HCT116 (cell line): ENCODE measurements around the gene ARHGDIA. TPM values are rescaled to one million over a fixed set of nuclear protein-coding genes. Genes with fewer than 3 reads are reported as not detected.

ENCODE experiments used
- ATAC-seq: fragments of 200-7000 bp; cut with Tn5 transposase; 2 replicates; pipeline ENCODE4 v1.9.1; 2020; ENCODE audit warnings: mild to moderate bottlenecking, moderate library complexity
- BruUV-seq: library from RNA; stranded (reverse); fragments of 400-500 nt; replicated peaks from 2 replicates; lab custom pipeline; 2021; lab: Mats Ljungman, UMichigan
- CTCF ChIA-PET: fragments of 300-600 bp; sonication (Branson Sonifier 250); formaldehyde crosslinking; loops from one replicate; lab custom pipeline; 2021; ENCODE audit warnings: antibody characterized with exemption; lab: Charles Lee
- POLR2A ChIA-PET: fragments of 300-600, 350-600 bp; sonication (Branson Sonifier 250); formaldehyde crosslinking; loops from one replicate; lab custom pipeline; 2021; ENCODE audit warnings: antibody characterized with exemption; lab: Charles Lee
- RAD21 ChIA-PET, 2 experiments: fragments of 300-600 bp; sonication (Branson Sonifier 250); formaldehyde crosslinking; loops; one replicate each; lab custom pipeline; 2023; ENCODE audit warnings: low total read pairs in 2 of 2; ENCODE audit not compliant: uncharacterized antibody in 2 of 2, unreplicated experiment in 2 of 2, low non-redundant PET in 1 of 2; lab: Charles Lee
- DNase-seq: peaks from one replicate; pipeline ENCODE4 v3.0.0-alpha.2; 2010; ENCODE audit warnings: low read depth, low spot score
- H2AFZ ChIP-seq: fragments of 200-600 bp; shearing (Covaris generic), sonication (generic); 2 replicates; pipeline ENCODE4 v1.6.1; 2017; ENCODE audit warnings: low read depth, mixed run types, mixed read lengths, antibody characterized with exemption, low read length; ENCODE audit not compliant: poor library complexity, severe bottlenecking
- H3K27ac ChIP-seq: 2 replicates; pipeline ENCODE4 v1.5.1; 2012; ENCODE audit warnings: low read depth, low read length
- H3K27me3 ChIP-seq: fragments of 200-600 bp; sonication (generic); 2 replicates; pipeline ENCODE4 v1.6.1; 2016; ENCODE audit warnings: mixed run types, low read length, mixed read lengths; ENCODE audit not compliant: insufficient read depth
- H3K36me3 ChIP-seq, 2 experiments: fragments of 200-500 bp in 1 of 2; fragments of 200-600 bp in 1 of 2; sonication (Bioruptor generic) in 1 of 2; sonication (generic) in 1 of 2; 2 replicates each; pipeline versions ENCODE4 v1.5.1 to v1.6.1; 2014 to 2016; ENCODE audit warnings: low read length in 2 of 2, inconsistent platforms in 1 of 2, mixed read lengths in 1 of 2, mixed run types in 1 of 2; ENCODE audit not compliant: insufficient read depth in 2 of 2, control insufficient read depth in 1 of 2
- H3K4me1 ChIP-seq, 2 experiments: fragments of 200-600 bp in 1 of 2; sonication (generic) in 1 of 2; 2 replicates each; pipeline versions ENCODE4 v1.5.1 to v1.6.1; 2012 to 2017; ENCODE audit warnings: low read length in 2 of 2, inconsistent platforms in 1 of 2, mild to moderate bottlenecking in 1 of 2, mixed read lengths in 1 of 2, mixed run types in 1 of 2, moderate library complexity in 1 of 2; ENCODE audit not compliant: insufficient read depth in 2 of 2, control insufficient read depth in 1 of 2
- H3K4me2 ChIP-seq: fragments of 200-600 bp; sonication (generic); 2 replicates; pipeline ENCODE4 v1.6.1; 2017; ENCODE audit warnings: mixed run types, low read length, mixed read lengths
- H3K4me3 ChIP-seq, 2 experiments: fragments of 200-600 bp in 1 of 2; sonication (generic) in 1 of 2; replicated peaks in 1 of 2; 2 replicates each; pipeline ENCODE4 v1.5.1; 2011 to 2016; ENCODE audit warnings: low read length in 2 of 2, control low read depth in 1 of 2, low read depth in 1 of 2, mild to moderate bottlenecking in 1 of 2, mixed read lengths in 1 of 2, mixed run types in 1 of 2
- H3K79me2 ChIP-seq: fragments of 200-600 bp; sonication (generic); 2 replicates; pipeline ENCODE4 v1.6.1; 2017; ENCODE audit warnings: mild to moderate bottlenecking, mixed run types, low read length, moderate library complexity, mixed read lengths; ENCODE audit not compliant: insufficient read depth
- H3K9ac ChIP-seq: fragments of 200-600 bp; sonication (generic); 2 replicates; pipeline ENCODE4 v1.6.1; 2016; ENCODE audit warnings: low read length, mixed read lengths
- H3K9me2 ChIP-seq: fragments of 200-600 bp; sonication (generic), shearing (Covaris generic); 2 replicates; pipeline ENCODE4 v1.6.1; 2017; ENCODE audit warnings: mixed run types, mild to moderate bottlenecking, moderate library complexity; ENCODE audit not compliant: insufficient read depth
- H3K9me3 ChIP-seq, 2 experiments: fragments of 200-500 bp in 1 of 2; fragments of 200-600 bp in 1 of 2; sonication (Bioruptor generic) in 1 of 2; sonication (generic) in 1 of 2; 2 replicates each; pipeline ENCODE4 v1.6.1; 2014 to 2017; ENCODE audit warnings: low read length in 2 of 2, mixed read lengths in 2 of 2, inconsistent platforms in 1 of 2, low read depth in 1 of 2, mild to moderate bottlenecking in 1 of 2, mixed run types in 1 of 2, moderate library complexity in 1 of 2; ENCODE audit not compliant: control insufficient read depth in 1 of 2, insufficient read depth in 1 of 2
- H4K20me1 ChIP-seq: fragments of 200-600 bp; sonication (generic), shearing (Covaris generic); 2 replicates; pipeline ENCODE4 v1.6.1; 2017; ENCODE audit warnings: mixed run types, mild to moderate bottlenecking, moderate library complexity; ENCODE audit not compliant: insufficient read depth
- CBX3 ChIP-seq: IDR thresholded peaks from 2 replicates; pipeline ENCODE4 v1.6.1; 2012; ENCODE audit warnings: low read depth
- CTCF ChIP-seq, 3 experiments: fragments of 200-600 bp in 1 of 3; sonication (generic) in 1 of 3; IDR thresholded peaks in 2 of 3; conservative IDR thresholded peaks in 1 of 3; 2 replicates each; pipeline ENCODE4 v1.5.1; 2012 to 2017; ENCODE audit warnings: low read depth in 2 of 3, low read length in 2 of 3, antibody characterized with exemption in 1 of 3, borderline replicate concordance in 1 of 3, control low read depth in 1 of 3, mild to moderate bottlenecking in 1 of 3, mixed read lengths in 1 of 3, mixed run types in 1 of 3, moderate library complexity in 1 of 3; ENCODE audit not compliant: insufficient read depth in 1 of 3
- ELF1 ChIP-seq: IDR thresholded peaks from 2 replicates; pipeline ENCODE4 v1.6.1; 2012; ENCODE audit warnings: low read depth, borderline replicate concordance
- EZH2phosphoT487 ChIP-seq: fragments of 200-600 bp; IDR thresholded peaks from 2 replicates; pipeline ENCODE4 v1.6.1; 2018; ENCODE audit warnings: antibody characterized with exemption, borderline replicate concordance
- JUND ChIP-seq: IDR thresholded peaks from 2 replicates; pipeline ENCODE4 v1.6.1; 2012
- POLR2AphosphoS5 ChIP-seq: IDR thresholded peaks from 2 replicates; pipeline ENCODE4 v1.6.1; 2011; ENCODE audit warnings: mild to moderate bottlenecking, low read depth, low read length, moderate library complexity
- REST ChIP-seq: IDR thresholded peaks from 2 replicates; pipeline ENCODE4 v1.6.1; 2012; ENCODE audit warnings: low read depth
- YY1 ChIP-seq: IDR thresholded peaks from 2 replicates; pipeline ENCODE4 v1.6.1; 2011; ENCODE audit warnings: low read length, low read depth, moderate library complexity, mild to moderate bottlenecking; ENCODE audit not compliant: insufficient replicate concordance; ENCODE audit errors: extremely low read depth
- ZBTB33 ChIP-seq: IDR thresholded peaks from 2 replicates; pipeline ENCODE4 v1.6.1; 2011; ENCODE audit warnings: mild to moderate bottlenecking, low read length, moderate library complexity; ENCODE audit not compliant: insufficient replicate concordance; ENCODE audit errors: extremely low read depth
- ZFX ChIP-seq: fragments of 450-650 bp; IDR thresholded peaks from 2 replicates; pipeline ENCODE4 v1.6.1; 2017
- intact Hi-C: fragments of 100-400 bp; cut with micrococcal nuclease; formaldehyde crosslinking; loops from 2 replicates; pipeline ENCODE4 v1.10.0; 2022
- total RNA-seq: library from RNA; stranded (reverse); gene quantifications from one replicate; pipeline ENCODE4 v1.2.1, GENCODE V29; 2021; ENCODE audit not compliant: unreplicated experiment

The ARHGDIA gene
- total RNA-seq, 1 experiment from 2014 or later: 554 TPM

GRCh38 chr17:81839301-81839700, 31.8 kb downstream of the ARHGDIA start:
- POLR2A ChIA-PET: interaction anchor here (0.6 kb wide), 1 partner anchor 9 kb away, joined by 4 read pairs; no protein-coding TSS in a partner anchor
- Histone ChIP-seq H3K36me3 (peaks cover 4 to 19% of the 10 kb centered on the region in 2 experiments; a peak in 3 of 4 replicates), H3K79me2 (peaks cover 5% of the 10 kb centered on the region; the same call in 1 of the 2 replicates), H3K9me2 (no peaks in the 10 kb centered on the region), H3K9ac (no peak overlapping the region), H2AFZ (no peak overlapping the region), H3K4me1 (peaks cover 3 to 5% of the 10 kb centered on the region in 2 experiments; a peak in 3 of 4 replicates), H3K27me3 (no peaks in the 10 kb centered on the region), H3K9me3 (no peaks in the 10 kb centered on the region), H4K20me1 (no peaks in the 10 kb centered on the region), H3K4me3 (no peak overlapping the region), H3K4me2 (no peak overlapping the region), H3K27ac (no peak overlapping the region)
- ATAC-seq (no peak), DNase-seq (no peak)
- BruUV-seq: no TSS peak
- RAD21 ChIA-PET: no interaction called here
- TF ChIP-seq CTCF (IDR thresholded peaks at IDR 0.05 in 2 of 3, conservative IDR thresholded peaks at IDR 0.05 in 1 of 3; ENCODE audit: borderline replicate concordance in 1 of 3, insufficient read depth in 1 of 3, low read depth in 2 of 3, low read length in 2 of 3) (no peak), JUND (no peak), ELF1 (no peak), CBX3 (no peak), POLR2AphosphoS5 (no peak), ZFX (no peak), ZBTB33 (no peak), EZH2phosphoT487 (no peak), YY1 (no peak), REST (no peak)
- CTCF ChIA-PET: no interaction called here
- intact Hi-C loops: no loop called here
